Peyer's patch (tissue), 4 donors: ENCODE measurements around the gene CRADD.

Experiments used
- POLR2A ChIP-seq, 2 donors: fragments of 450-650 bp; IDR thresholded peaks; one replicate each; pipeline ENCODE4 v1.5.1; 2017; ENCODE audit warnings: antibody characterized with exemption in 2 of 2, mild to moderate bottlenecking in 2 of 2, moderate library complexity in 2 of 2
- TF ChIP-seq, protein P1 (sequence below), 6 experiments: fragments of 450-650 bp in 4 of 6; fragments of 200-600 bp in 2 of 6; sonication (generic) in 1 of 6; IDR thresholded peaks; one replicate each; pipeline ENCODE4 v1.5.1; 2017 to 2019; ENCODE audit warnings: antibody characterized with exemption in 6 of 6, mild to moderate bottlenecking in 3 of 6, moderate library complexity in 1 of 6

DNA sequence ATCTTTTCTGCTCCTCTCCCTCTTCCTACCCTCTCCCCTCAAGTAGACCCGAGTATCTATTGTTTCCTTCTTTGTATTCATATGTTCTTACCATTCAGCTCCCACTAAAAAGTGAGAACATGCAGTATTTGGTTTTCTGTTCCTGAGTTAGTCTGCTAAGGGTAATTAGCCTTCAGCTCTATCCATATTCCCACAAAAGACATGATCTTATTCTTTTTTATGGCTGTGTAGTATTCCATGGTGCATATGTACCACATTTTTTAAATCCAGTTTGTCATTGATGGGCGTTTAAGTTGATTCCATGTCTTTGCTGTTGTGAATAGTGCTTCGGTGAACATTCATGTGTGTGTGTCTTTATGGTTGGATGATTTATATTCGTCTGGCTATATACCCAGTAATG, 32.2 kb downstream of the CRADD start:
- TF ChIP-seq, protein P1, sequence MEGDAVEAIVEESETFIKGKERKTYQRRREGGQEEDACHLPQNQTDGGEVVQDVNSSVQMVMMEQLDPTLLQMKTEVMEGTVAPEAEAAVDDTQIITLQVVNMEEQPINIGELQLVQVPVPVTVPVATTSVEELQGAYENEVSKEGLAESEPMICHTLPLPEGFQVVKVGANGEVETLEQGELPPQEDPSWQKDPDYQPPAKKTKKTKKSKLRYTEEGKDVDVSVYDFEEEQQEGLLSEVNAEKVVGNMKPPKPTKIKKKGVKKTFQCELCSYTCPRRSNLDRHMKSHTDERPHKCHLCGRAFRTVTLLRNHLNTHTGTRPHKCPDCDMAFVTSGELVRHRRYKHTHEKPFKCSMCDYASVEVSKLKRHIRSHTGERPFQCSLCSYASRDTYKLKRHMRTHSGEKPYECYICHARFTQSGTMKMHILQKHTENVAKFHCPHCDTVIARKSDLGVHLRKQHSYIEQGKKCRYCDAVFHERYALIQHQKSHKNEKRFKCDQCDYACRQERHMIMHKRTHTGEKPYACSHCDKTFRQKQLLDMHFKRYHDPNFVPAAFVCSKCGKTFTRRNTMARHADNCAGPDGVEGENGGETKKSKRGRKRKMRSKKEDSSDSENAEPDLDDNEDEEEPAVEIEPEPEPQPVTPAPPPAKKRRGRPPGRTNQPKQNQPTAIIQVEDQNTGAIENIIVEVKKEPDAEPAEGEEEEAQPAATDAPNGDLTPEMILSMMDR (IDR thresholded peaks at IDR 0.05), result no peak
- TF ChIP-seq POLR2A (IDR thresholded peaks at IDR 0.05), result no peak
